Lower lobe of right lung (tissue), 2 donors: ENCODE results near the gene GFER. TPM values are rescaled to one million over a fixed set of nuclear protein-coding genes. Genes with fewer than 3 reads are reported as not detected.
A peak's percentile ranks its signal among the peaks of the same experiment; 100 is the strongest.
"Not testable (repeated sequence)": the region's sequence is repeated elsewhere in the genome, so short reads cannot be mapped to it uniquely, and the experiment has no call there.

Source experiments
- ATAC-seq, 2 donors: fragments of 200-7000 bp; cut with Tn5 transposase; one replicate each; pipeline ENCODE4 v1.9.1; 2020 to 2022; ENCODE audit warnings: mild to moderate bottlenecking in 2 of 2, moderate library complexity in 2 of 2
- DNase-seq: peaks from one replicate; pipeline ENCODE4 v3.0.0-alpha.2; 2020
- H3K27ac ChIP-seq: fragments of 200-600 bp; one replicate; pipeline ENCODE4 v1.8.0; 2022
- H3K27me3 ChIP-seq: fragments of 200-600 bp; one replicate; pipeline ENCODE4 v1.8.0; 2022; ENCODE audit warnings: low read depth
- H3K36me3 ChIP-seq: fragments of 200-600 bp; one replicate; pipeline ENCODE4 v1.8.0; 2022; ENCODE audit warnings: mild to moderate bottlenecking
- H3K4me1 ChIP-seq: fragments of 200-600 bp; one replicate; pipeline ENCODE4 v1.8.0; 2022
- H3K4me3 ChIP-seq: fragments of 200-600 bp; one replicate; pipeline ENCODE4 v1.8.0; 2022; ENCODE audit warnings: mild to moderate bottlenecking
- H3K9me3 ChIP-seq: fragments of 200-600 bp; one replicate; pipeline ENCODE4 v1.8.0; 2022
- CTCF ChIP-seq: fragments of 200-600 bp; IDR thresholded peaks from one replicate; pipeline ENCODE4 v1.8.0; 2022; ENCODE audit warnings: antibody characterized with exemption, mild to moderate bottlenecking
- intact Hi-C: fragments of 100-400 bp; cut with DNase I; formaldehyde crosslinking; loops from one replicate; pipeline ENCODE4 v1.11.0; 2022
- total RNA-seq: library from RNA; stranded (reverse); fragmentation: NEBNext Ultra II Directional; extraction: Animal tissue kit (Norgen Biotek cat#: 25700); gene quantifications from one replicate; pipeline ENCODE4 v1.2.1, GENCODE V29; 2021
- donor health status: DM: no; HTN: yes; CAD: no; lungs with severe emphysema.

GFER gene
- total RNA-seq, 1 donor from 2014 or later: 24.7 TPM

DNA sequence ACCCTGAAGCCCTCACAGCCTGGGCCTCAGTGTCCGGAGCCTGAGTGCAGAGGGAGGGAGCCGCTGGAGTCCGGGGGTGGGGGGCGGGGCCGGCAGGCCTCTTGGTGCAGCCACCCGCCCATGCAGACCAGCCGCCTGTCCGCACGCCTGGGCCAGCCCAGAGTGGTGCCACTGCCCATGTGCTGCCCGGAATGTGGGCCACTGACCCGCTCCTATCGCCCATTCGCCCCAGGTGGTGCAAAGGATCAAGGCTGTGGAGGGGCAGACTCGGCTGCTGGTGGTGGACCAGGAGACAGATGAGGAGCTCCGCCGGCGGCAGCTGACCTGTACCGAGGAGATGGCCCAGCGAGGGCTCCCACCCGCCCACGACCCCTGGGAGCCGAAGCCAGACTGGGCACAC lies 45.4 kb downstream of the GFER start:
- no peak for DNase-seq
- TF ChIP-seq CTCF: no peak
- H3K9me3 ChIP-seq: no peaks in the 10 kb centered on the region
- intact Hi-C loops: loop anchor here (10.0 kb wide), 1 partner anchor 115 kb away; the partner anchor contains the start of gene RAB26
- ATAC-seq: no peak
- H3K4me3 ChIP-seq: peak overlapping the region; percentile 84
- H3K27ac ChIP-seq: peak overlapping the region; percentile 92
- peaks cover 7% of the 10 kb centered on the region for H3K27me3 ChIP-seq
- H3K4me1 ChIP-seq: peaks cover 81% of the 10 kb centered on the region
- H3K36me3 ChIP-seq: peaks cover 16% of the 10 kb centered on the region

- TF ChIP-seq CTCF: no peak
- intact Hi-C loops: no loop called here
- H3K36me3 ChIP-seq: peaks cover 16% of the 10 kb centered on the region
- no peaks in the 10 kb centered on the region for H3K9me3 ChIP-seq
- ATAC-seq: no peak
- peaks cover 7% of the 10 kb centered on the region for H3K27me3 ChIP-seq
- no peak for DNase-seq
- peak overlapping the region; percentile 92 for H3K27ac ChIP-seq
- peak overlapping the region; percentile 84 for H3K4me3 ChIP-seq
- H3K4me1 ChIP-seq: peaks cover 80% of the 10 kb centered on the region
Observed at GRCh38 chr16:2030036-2030435, 46.0 kb downstream of the GFER start.

- H3K36me3 ChIP-seq: peaks cover 23% of the 10 kb centered on the region
- no peaks in the 10 kb centered on the region for H3K9me3 ChIP-seq
- ATAC-seq: no peak
- peak overlapping the region; percentile 92 for H3K27ac ChIP-seq
- peaks cover 82% of the 10 kb centered on the region for H3K4me1 ChIP-seq
- DNase-seq: no peak
- H3K4me3 ChIP-seq: peak overlapping the region; percentile 84
- intact Hi-C loops: no loop called here
- peaks cover 3% of the 10 kb centered on the region for H3K27me3 ChIP-seq
- no peak for TF ChIP-seq CTCF
Observed at GRCh38 chr16:2031081-2031577, 47.1 kb downstream of the GFER start.

- peak; percentile 1 to 2 for ATAC-seq
- Histone ChIP-seq H3K27me3 (no peaks in the 10 kb centered on the region), H3K27ac (peak overlapping the region; percentile 92), H3K9me3 (no peaks in the 10 kb centered on the region), H3K4me1 (peaks cover 88% of the 10 kb centered on the region), H3K36me3 (peaks cover 35% of the 10 kb centered on the region), H3K4me3 (peak overlapping the region; percentile 84)
- no peak for TF ChIP-seq CTCF
- DNase-seq: no peak
- intact Hi-C loops: no loop called here
Observed at GRCh38 chr16:2032285-2033056, 48.5 kb downstream of the GFER start.

- peak; percentile 63 for ATAC-seq
Observed at GRCh38 chr16:2033057-2033908, 49.3 kb downstream of the GFER start.

DNA sequence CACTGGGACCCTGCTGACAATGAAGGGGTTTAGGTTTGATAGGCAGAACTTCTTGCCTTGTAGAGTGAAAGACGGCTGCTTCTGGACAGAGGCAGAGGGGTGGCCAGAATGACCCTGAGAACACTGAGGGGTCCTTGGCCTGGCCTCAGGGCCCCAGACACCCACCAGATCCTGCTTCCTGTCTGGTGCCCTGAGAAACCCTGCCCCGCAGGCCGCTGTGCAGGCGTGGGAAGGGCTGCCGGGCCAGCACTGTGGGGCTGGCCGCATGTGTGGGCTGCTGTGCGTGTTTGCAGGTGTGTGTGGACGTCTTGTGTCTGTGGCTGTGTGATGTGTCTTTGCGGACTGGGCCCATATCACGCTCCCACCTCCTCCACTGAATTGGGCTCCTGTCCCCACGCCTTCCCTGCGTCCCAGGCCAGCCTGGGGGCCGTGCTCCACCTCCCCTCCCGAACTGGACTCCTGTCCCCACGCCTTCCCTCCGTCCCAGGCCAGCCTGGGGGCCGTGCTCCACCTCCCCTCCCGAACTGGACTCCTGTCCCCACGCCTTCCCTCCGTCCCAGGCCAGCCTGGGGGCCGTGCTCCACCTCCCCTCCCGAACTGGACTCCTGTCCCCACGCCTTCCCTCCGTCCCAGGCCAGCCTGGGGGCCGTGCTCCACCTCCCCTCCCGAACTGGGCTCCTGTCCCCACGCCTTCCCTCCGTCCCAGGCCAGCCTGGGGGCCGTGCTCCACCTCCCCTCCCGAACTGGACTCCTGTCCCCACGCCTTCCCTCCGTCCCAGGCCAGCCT lies 50.1 kb downstream of the GFER start:
- intact Hi-C loops: not testable (repeated sequence)
- H3K4me1 ChIP-seq: peaks cover 87% of the 10 kb centered on the region

More at GRCh38 chr16:2033057-2033908, 49.3 kb downstream of the GFER start:
- DNase-seq: no peak
- H3K36me3 ChIP-seq: peaks cover 43% of the 10 kb centered on the region
- peak overlapping the region; percentile 84 for H3K4me3 ChIP-seq
- peaks cover 87% of the 10 kb centered on the region for H3K4me1 ChIP-seq
- intact Hi-C loops: no loop called here
- no peak for TF ChIP-seq CTCF
- no peaks in the 10 kb centered on the region for H3K9me3 ChIP-seq
- peak overlapping the region; percentile 92 for H3K27ac ChIP-seq
- no peaks in the 10 kb centered on the region for H3K27me3 ChIP-seq

More for the DNA sequence above, 50.1 kb downstream of the GFER start:
- not testable (repeated sequence) for DNase-seq, ATAC-seq, H3K9me3 ChIP-seq, H3K27me3 ChIP-seq
- peak overlapping the region; percentile 92 for H3K27ac ChIP-seq
- peaks cover 48% of the 10 kb centered on the region for H3K36me3 ChIP-seq
- peak overlapping the region; percentile 84 for H3K4me3 ChIP-seq
